Endodermal cell (in vitro differentiated cells): ENCODE results near the gene RAP1GAP2. TPM values are rescaled to one million over a fixed set of nuclear protein-coding genes. Genes with fewer than 3 reads are reported as not detected.
A peak's percentile ranks its signal among the peaks of the same experiment; 100 is the strongest.

Experiments
- DNase-seq: peaks from one replicate; pipeline ENCODE4 v3.0.0-alpha.2; 2017
- H3K27ac ChIP-seq: 2 replicates; pipeline ENCODE4 v1.5.1; 2013; ENCODE audit warnings: mild to moderate bottlenecking, low read depth, low read length, moderate library complexity
- H3K27me3 ChIP-seq: 2 replicates; pipeline ENCODE4 v1.6.1; 2013; ENCODE audit warnings: mild to moderate bottlenecking, low read length, moderate library complexity; ENCODE audit not compliant: insufficient read depth, control insufficient read depth, poor library complexity, severe bottlenecking
- H3K36me3 ChIP-seq: 2 replicates; pipeline ENCODE4 v1.7.0; 2013; ENCODE audit warnings: mild to moderate bottlenecking, low read length, moderate library complexity; ENCODE audit not compliant: control insufficient read depth, insufficient read depth
- H3K4me1 ChIP-seq: one replicate; pipeline ENCODE4 v1.7.0; 2013; ENCODE audit warnings: low read length; ENCODE audit not compliant: control insufficient read depth, insufficient read depth
- H3K4me3 ChIP-seq: 2 replicates; pipeline ENCODE4 v1.5.1; 2013; ENCODE audit warnings: mild to moderate bottlenecking, low read length, moderate library complexity
- H3K9ac ChIP-seq: 2 replicates; pipeline ENCODE4 v1.6.1; 2013; ENCODE audit warnings: mild to moderate bottlenecking, low read length, moderate library complexity; ENCODE audit not compliant: poor library complexity, severe bottlenecking; ENCODE audit errors: extremely low read depth
- H3K9me3 ChIP-seq: 2 replicates; pipeline ENCODE4 v1.6.1; 2013; ENCODE audit warnings: mild to moderate bottlenecking, low read length, moderate library complexity; ENCODE audit not compliant: control insufficient read depth
- H3K27ac Mint-ChIP-seq: 2 replicates; pipeline ENCODE4 v1.8.0; 2020; ENCODE audit warnings: mixed read lengths
- H3K27me3 Mint-ChIP-seq: 2 replicates; pipeline ENCODE4 v1.8.0; 2021; ENCODE audit warnings: mild to moderate bottlenecking, mixed read lengths; ENCODE audit not compliant: insufficient read depth
- H3K36me3 Mint-ChIP-seq: 2 replicates; pipeline ENCODE4 v1.8.0; 2020; ENCODE audit warnings: low read depth, mixed read lengths
- H3K4me1 Mint-ChIP-seq: 2 replicates; pipeline ENCODE4 v1.8.0; 2020; ENCODE audit warnings: mixed read lengths
- H3K4me3 Mint-ChIP-seq: 2 replicates; pipeline ENCODE4 v1.8.0; 2020; ENCODE audit warnings: mild to moderate bottlenecking, moderate library complexity, mixed read lengths
- H3K9me3 Mint-ChIP-seq: 2 replicates; pipeline ENCODE4 v1.8.0; 2020; ENCODE audit warnings: mild to moderate bottlenecking, mixed read lengths
- WGBS, 2 experiments: methylation state at CpG; one replicate each; pipeline versions ENCODE4 v1.1.5 to v1.1.7; 2013; ENCODE audit warnings: missing lambda C conversion rate in 2 of 2, mixed read lengths in 1 of 2; ENCODE audit not compliant: insufficient coverage in 1 of 2, insufficient read length in 1 of 2; 5-methylcytosine and 5-hydroxymethylcytosine counted together
- long read RNA-seq, 4 experiments: library from polyadenylated mRNA in 2 of 4; library from RNA in 1 of 4; library from capped mRNA in 1 of 4; stranded (forward) in 3 of 4; unstranded in 1 of 4; transcript quantifications; one replicate each; pipeline ENCODE4 v2.0.0, GENCODE V29; 2020 to 2021; ENCODE audit warnings: inconsistent platforms in 1 of 4
- polyA plus RNA-seq, 2 experiments: library from polyadenylated mRNA; stranded (reverse); fragments of 50-300 nt; gene quantifications; one replicate each; pipeline ENCODE4 v1.2.3, GENCODE V29; 2013
- total RNA-seq, 2 donors: library from RNA; stranded (reverse); fragmentation: NEBNext Ultra II Directional in 1 of 2; extraction: Animal tissue kit (Norgen Biotek cat#: 25700) in 1 of 2; gene quantifications; 2 replicates in 1 of 2; 3 replicates in 1 of 2; pipeline ENCODE4 v1.2.1, GENCODE V29; 2021
- TF ChIP-seq, protein P1 (sequence below): fragments of 200-600 bp; sonication (generic); conservative IDR thresholded peaks from 2 replicates; pipeline ENCODE4 v1.5.0; 2021; ENCODE audit warnings: antibody characterized with exemption, mild to moderate bottlenecking

Gene RAP1GAP2
- total RNA-seq, result 10 to 100 TPM; 18.0 to 44.3 TPM
- 6.2 TPM for polyA plus RNA-seq (2013, experiment 1 of 2)
- 6.0 TPM for polyA plus RNA-seq (2013, experiment 2 of 2)
- long read RNA-seq, experiment 1, full-length matches to known transcripts, result 5 of 5 reads
- long read RNA-seq, experiment 1, partial matches to known transcripts, result 0 of 5 reads
- long read RNA-seq, experiment 1, other reads (novel, unspliced or antisense), result 0 of 5 reads
- long read RNA-seq, experiment 2, full-length matches to known transcripts, result 14 of 24 reads
- long read RNA-seq, experiment 2, partial matches to known transcripts, result 2 of 24 reads
- long read RNA-seq, experiment 2, other reads (novel, unspliced or antisense), result 8 of 24 reads
- long read RNA-seq, experiment 3, full-length matches to known transcripts, result 2 of 5 reads
- long read RNA-seq, experiment 3, partial matches to known transcripts, result 0 of 5 reads
- long read RNA-seq, experiment 3, other reads (novel, unspliced or antisense), result 3 of 5 reads
- long read RNA-seq, experiment 4, result 0 reads

DNA sequence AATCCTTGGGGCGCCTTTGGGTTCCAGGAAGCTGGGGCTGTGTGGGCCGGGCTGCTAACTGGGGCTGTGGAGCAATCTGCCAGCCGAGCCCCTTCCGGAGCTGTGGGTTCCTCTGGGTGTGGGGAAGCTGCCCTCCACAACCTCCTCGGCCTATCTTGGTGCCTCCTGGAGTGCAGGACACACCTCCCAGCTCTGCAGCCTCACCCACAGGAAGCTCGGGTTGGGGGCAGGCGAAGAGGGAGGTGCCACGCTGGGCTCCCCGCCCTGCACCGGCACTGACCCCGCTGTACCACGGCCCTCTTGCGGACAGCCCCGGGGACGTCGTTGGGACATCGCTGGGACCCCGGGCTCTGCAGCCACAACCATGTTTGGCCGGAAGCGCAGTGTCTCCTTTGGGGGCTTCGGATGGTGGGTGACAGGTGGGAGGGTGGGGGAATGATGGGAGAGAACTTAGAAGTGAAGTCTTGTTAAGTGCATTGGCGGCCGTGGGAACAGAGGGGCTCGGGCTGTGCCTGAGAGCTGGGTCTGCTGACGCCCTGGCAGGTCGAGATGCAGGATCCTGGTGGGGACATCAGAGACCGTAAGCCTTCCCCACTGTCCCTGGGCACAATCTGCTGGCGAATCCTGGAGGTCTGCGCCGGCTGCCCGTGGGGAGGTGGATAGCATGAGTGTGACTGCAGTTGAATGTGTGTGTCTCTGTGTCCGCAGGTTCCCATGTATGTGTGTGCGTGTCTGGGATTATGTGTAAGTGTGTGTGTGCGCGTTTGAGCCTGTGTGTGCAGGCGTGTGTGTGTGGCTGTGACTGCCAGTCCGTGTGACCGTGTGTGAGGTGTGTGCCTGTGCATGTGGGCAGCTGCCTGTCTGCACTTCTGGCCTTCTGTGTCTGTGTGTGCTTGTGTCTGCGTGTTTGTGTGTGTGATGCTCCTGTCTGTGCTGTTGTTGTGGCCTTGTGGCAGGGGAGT is at the start of gene RAP1GAP2:
RAP1GAP2 (plus strand) TSS at position 275 of the 962 bp plus-strand sequence; CDS start at position 365, 90 bp downstream.
- TF ChIP-seq, protein P1, sequence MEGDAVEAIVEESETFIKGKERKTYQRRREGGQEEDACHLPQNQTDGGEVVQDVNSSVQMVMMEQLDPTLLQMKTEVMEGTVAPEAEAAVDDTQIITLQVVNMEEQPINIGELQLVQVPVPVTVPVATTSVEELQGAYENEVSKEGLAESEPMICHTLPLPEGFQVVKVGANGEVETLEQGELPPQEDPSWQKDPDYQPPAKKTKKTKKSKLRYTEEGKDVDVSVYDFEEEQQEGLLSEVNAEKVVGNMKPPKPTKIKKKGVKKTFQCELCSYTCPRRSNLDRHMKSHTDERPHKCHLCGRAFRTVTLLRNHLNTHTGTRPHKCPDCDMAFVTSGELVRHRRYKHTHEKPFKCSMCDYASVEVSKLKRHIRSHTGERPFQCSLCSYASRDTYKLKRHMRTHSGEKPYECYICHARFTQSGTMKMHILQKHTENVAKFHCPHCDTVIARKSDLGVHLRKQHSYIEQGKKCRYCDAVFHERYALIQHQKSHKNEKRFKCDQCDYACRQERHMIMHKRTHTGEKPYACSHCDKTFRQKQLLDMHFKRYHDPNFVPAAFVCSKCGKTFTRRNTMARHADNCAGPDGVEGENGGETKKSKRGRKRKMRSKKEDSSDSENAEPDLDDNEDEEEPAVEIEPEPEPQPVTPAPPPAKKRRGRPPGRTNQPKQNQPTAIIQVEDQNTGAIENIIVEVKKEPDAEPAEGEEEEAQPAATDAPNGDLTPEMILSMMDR, result no peak
- H3K27me3 ChIP-seq, result no peaks in the 10 kb centered on the region
- Mint-ChIP-seq H3K27me3 (no peaks in the 10 kb centered on the region), H3K4me1 (peaks cover 4% of the 10 kb centered on the region), H3K4me3 (no peak within 1 kb of the TSS), H3K9me3 (no peaks in the 10 kb centered on the region), H3K36me3 (peaks cover 3% of the 10 kb centered on the region), H3K27ac (no peak within 1 kb of the TSS)
- H3K4me1 ChIP-seq, result no peaks in the 10 kb centered on the region
- H3K9ac ChIP-seq, result no peak within 1 kb of the TSS
- H3K4me3 ChIP-seq, result no peak within 1 kb of the TSS
- 88 to 91% methylated on average over 16 to 39 of the region's 39 CpGs for WGBS, 2 experiments
- DNase-seq, result peak; percentile 66
- no peaks in the 10 kb centered on the region for H3K9me3 ChIP-seq
- no peaks in the 10 kb centered on the region for H3K36me3 ChIP-seq
- H3K27ac ChIP-seq, result no peak within 1 kb of the TSS

- H3K4me3 Mint-ChIP-seq, result peak within 1 kb of the TSS; percentile 57
- DNase-seq, result peak; percentile 74
- Histone ChIP-seq H3K36me3 (no peaks in the 10 kb centered on the region), H3K9me3 (no peaks in the 10 kb centered on the region), H3K4me1 (no peaks in the 10 kb centered on the region), H3K9ac (no peak within 1 kb of the TSS), H3K27me3 (peaks cover 23% of the 10 kb centered on the region), H3K27ac (no peak within 1 kb of the TSS), H3K4me3 (peak within 1 kb of the TSS; percentile 58)
- no peaks in the 10 kb centered on the region for H3K4me1 Mint-ChIP-seq
- H3K9me3 Mint-ChIP-seq, result no peaks in the 10 kb centered on the region
- WGBS, 2 experiments, result 3% methylated on average over 58 of the region's 76 CpGs; no CpG with 5 or more reads in 1 of the 2 experiments
- no peaks in the 10 kb centered on the region for H3K36me3 Mint-ChIP-seq
- no peak within 1 kb of the TSS for H3K27ac Mint-ChIP-seq
- TF ChIP-seq, protein P1, result no peak
- H3K27me3 Mint-ChIP-seq, result peaks cover 38% of the 10 kb centered on the region
These were observed 47.0 kb upstream of the RAP1GAP2 start, which contains the start of gene CCDC92B for GRCh38 chr17:2749058-2749783. CCDC92B (minus strand) TSS chr17:2749652; CDS start chr17:2735145, 14,507 bp downstream.

DNA sequence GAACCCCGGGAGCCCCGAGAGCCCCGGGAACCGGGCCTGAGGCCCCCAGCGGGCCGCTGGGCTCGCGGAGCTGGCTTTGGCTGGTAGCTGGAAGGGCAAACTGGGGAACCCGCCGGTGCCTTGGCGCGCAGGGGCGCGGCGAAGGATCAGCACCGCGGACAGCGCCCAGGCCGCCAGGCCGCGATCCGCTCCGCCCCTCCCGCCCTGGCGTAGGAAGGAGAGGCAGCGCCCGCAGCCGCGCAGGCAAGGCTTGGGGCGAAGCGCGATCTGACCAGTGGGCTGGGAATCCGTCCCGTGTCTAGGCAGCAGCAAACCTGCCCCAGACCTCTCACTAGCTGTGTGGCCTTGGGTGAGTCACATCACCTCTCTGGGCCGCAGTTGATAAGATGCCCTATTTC is 46.5 kb upstream of the RAP1GAP2 start:
- WGBS, 2 experiments, result 0 to 1% methylated on average over 14 to 34 of the region's 35 CpGs
- no peak overlapping the region for H3K27ac Mint-ChIP-seq
- H3K4me3 Mint-ChIP-seq, result no peak overlapping the region
- no peaks in the 10 kb centered on the region for H3K36me3 Mint-ChIP-seq
- no peaks in the 10 kb centered on the region for H3K4me1 Mint-ChIP-seq
- Histone ChIP-seq H3K36me3 (no peaks in the 10 kb centered on the region), H3K27ac (no peak overlapping the region), H3K9me3 (no peaks in the 10 kb centered on the region), H3K4me1 (no peaks in the 10 kb centered on the region), H3K9ac (no peak overlapping the region), H3K27me3 (peaks cover 28% of the 10 kb centered on the region), H3K4me3 (no peak overlapping the region)
- H3K9me3 Mint-ChIP-seq, result no peaks in the 10 kb centered on the region
- H3K27me3 Mint-ChIP-seq, result peaks cover 38% of the 10 kb centered on the region
- DNase-seq, result peak; percentile 98
- TF ChIP-seq, protein P1, result no peak
